ENCODE results near the gene TES.

GRCh38 chr7:116307253-116307652, 96.9 kb downstream of the TES start:
- no peak for TF ChIP-seq EZH2phosphoT487 (IDR thresholded peaks at IDR 0.05; ENCODE audit: borderline replicate concordance, low read length)
- TF ChIP-seq EZH2 (IDR thresholded peaks at IDR 0.05; ENCODE audit: low read length, unreplicated experiment): no peak
- TF ChIP-seq CTCF (conservative IDR thresholded peaks at IDR 0.05; ENCODE audit: low read depth, low read length): no peak
